Keratinocyte (primary cell): ENCODE results near the gene PLAU. TPM values are rescaled to one million over a fixed set of nuclear protein-coding genes. Genes with fewer than 3 reads are reported as not detected.

Source experiments
- DNase-seq: peaks from one replicate; pipeline ENCODE4 v3.0.0-alpha.2; 2011; ENCODE audit warnings: low read depth, missing footprints, low spot score
- FAIRE-seq: peaks from 2 replicates; lab custom pipeline; 2011; peaks lifted over from hg19 to GRCh38; lab: Jason Lieb, UNC
- H2AFZ ChIP-seq: 2 replicates; pipeline ENCODE4 v1.6.0; 2012; ENCODE audit warnings: low read length, control low read depth, inconsistent platforms; ENCODE audit not compliant: control insufficient read depth
- H3K27ac ChIP-seq: 2 replicates; pipeline ENCODE4 v1.5.1; 2011; ENCODE audit warnings: low read length; ENCODE audit not compliant: control insufficient read depth, insufficient read depth
- H3K27me3 ChIP-seq: 3 replicates; pipeline ENCODE4 v1.6.0; 2011; ENCODE audit warnings: low read length; ENCODE audit not compliant: control insufficient read depth, insufficient read depth; ENCODE audit errors: extremely low read depth
- H3K36me3 ChIP-seq, 2 experiments: 2 replicates in 1 of 2; 3 replicates in 1 of 2; pipeline ENCODE4 v1.5.1; 2011; ENCODE audit warnings: low read length in 2 of 2, mild to moderate bottlenecking in 1 of 2; ENCODE audit not compliant: control insufficient read depth in 2 of 2, insufficient read depth in 2 of 2; ENCODE audit errors: extremely low read depth in 1 of 2
- H3K4me1 ChIP-seq: 3 replicates; pipeline ENCODE4 v1.5.1; 2011; ENCODE audit warnings: low read length; ENCODE audit not compliant: control insufficient read depth, insufficient read depth; ENCODE audit errors: extremely low read depth
- H3K4me2 ChIP-seq: 3 replicates; pipeline ENCODE4 v1.6.0; 2011; ENCODE audit warnings: low read depth, low read length; ENCODE audit not compliant: control insufficient read depth, insufficient read depth; ENCODE audit errors: extremely low read depth
- H3K4me3 ChIP-seq, 3 experiments: fragments of 200-600 bp in 1 of 3; sonication (generic) in 1 of 3; 2 replicates in 2 of 3; 3 replicates in 1 of 3; pipeline ENCODE4 v1.5.1; 2011 to 2016; ENCODE audit warnings: low read length in 3 of 3, mild to moderate bottlenecking in 3 of 3, control low read depth in 2 of 3, inconsistent platforms in 1 of 3, low read depth in 1 of 3, mixed read lengths in 1 of 3, mixed run types in 1 of 3, moderate library complexity in 1 of 3; ENCODE audit not compliant: control insufficient read depth in 2 of 3, insufficient read depth in 2 of 3; ENCODE audit errors: extremely low read depth in 1 of 3
- H3K79me2 ChIP-seq: 2 replicates; pipeline ENCODE4 v1.6.0; 2012; ENCODE audit warnings: low read length; ENCODE audit not compliant: control insufficient read depth, insufficient read depth
- H3K9ac ChIP-seq: 3 replicates; pipeline ENCODE4 v1.6.0; 2011; ENCODE audit warnings: low read length; ENCODE audit not compliant: control insufficient read depth, insufficient read depth; ENCODE audit errors: extremely low read depth
- H3K9me1 ChIP-seq: 3 replicates; pipeline ENCODE4 v1.6.0; 2011; ENCODE audit warnings: low read length; ENCODE audit not compliant: control insufficient read depth, insufficient read depth; ENCODE audit errors: extremely low read depth
- H3K9me3 ChIP-seq: 2 replicates; pipeline ENCODE4 v1.5.1; 2012; ENCODE audit warnings: low read depth, low read length; ENCODE audit not compliant: control insufficient read depth
- H4K20me1 ChIP-seq: 3 replicates; pipeline ENCODE4 v1.6.0; 2011; ENCODE audit warnings: low read length; ENCODE audit not compliant: control insufficient read depth, insufficient read depth; ENCODE audit errors: extremely low read depth
- EZH2 ChIP-seq: IDR thresholded peaks from one replicate; pipeline ENCODE4 v1.6.1; 2012; ENCODE audit warnings: inconsistent platforms, mild to moderate bottlenecking, low read length, moderate library complexity
- dilution Hi-C: fragments of 300-500 bp; cut with MboI; formaldehyde crosslinking; loops from one replicate; pipeline ENCODE4 v1.7.0; 2020; ENCODE audit warnings: low sequenced_read_pairs; ENCODE audit not compliant: extremely low pct_ligation_motif_present
- polyA minus RNA-seq, 3 experiments: library from RNA; depleted of rRNA, polyadenylated mRNA; stranded (reverse); fragments of >200 nt; gene quantifications; 1 replicate in 1 of 3; 2 replicates in 1 of 3; 3 replicates in 1 of 3; pipeline ENCODE4 v1.2.3, GENCODE V29; 2011
- polyA plus RNA-seq, 5 experiments: library from polyadenylated mRNA; depleted of rRNA in 3 of 5; stranded (reverse) in 3 of 5; stranded (forward) in 1 of 5; unstranded in 1 of 5; fragments of >200 nt; gene quantifications; 1 replicate in 1 of 5; 2 replicates in 3 of 5; 3 replicates in 1 of 5; pipeline versions ENCODE4 v1.2.1 to v1.2.3, GENCODE V29; 2011 to 2012; ENCODE audit warnings: missing spikeins in 2 of 5, low read depth in 1 of 5, low replicate concordance in 1 of 5
- TF ChIP-seq, protein P1 (sequence below), 3 experiments: IDR thresholded peaks in 1 of 3; conservative IDR thresholded peaks in 1 of 3; optimal IDR thresholded peaks in 1 of 3; 2 replicates in 2 of 3; 3 replicates in 1 of 3; pipeline versions ENCODE3 to v1.5.1; 2011; ENCODE audit warnings: low read length in 3 of 3, mild to moderate bottlenecking in 3 of 3, moderate library complexity in 2 of 3, control low read depth in 1 of 3, inconsistent platforms in 1 of 3; ENCODE audit not compliant: insufficient read depth in 2 of 3; ENCODE audit errors: extremely low read depth in 1 of 3

PLAU gene
- 201 to 814 TPM (median 262 TPM) in 3 replicates for polyA plus RNA-seq
- 59.9 TPM for polyA plus RNA-seq (2011; ENCODE audit: low read depth)
- polyA plus RNA-seq (2011; cell fraction: cytosol; rRNA removed) = 297 TPM in 2 replicates
- polyA plus RNA-seq (2011; cell fraction: nucleus; rRNA removed) = 1,104 and 1,132 TPM in 2 replicates
- 156 and 573 TPM in 2 replicates for polyA plus RNA-seq (2012; ENCODE audit: low replicate concordance)
- polyA minus RNA-seq = 168 to 577 TPM (median 210 TPM) in 3 replicates
- polyA minus RNA-seq (2011; cell fraction: cytosol; rRNA and poly(A)+ RNA removed) = 183 TPM
- 350 and 521 TPM in 2 replicates for polyA minus RNA-seq (2011; cell fraction: nucleus; rRNA and poly(A)+ RNA removed)

DNA sequence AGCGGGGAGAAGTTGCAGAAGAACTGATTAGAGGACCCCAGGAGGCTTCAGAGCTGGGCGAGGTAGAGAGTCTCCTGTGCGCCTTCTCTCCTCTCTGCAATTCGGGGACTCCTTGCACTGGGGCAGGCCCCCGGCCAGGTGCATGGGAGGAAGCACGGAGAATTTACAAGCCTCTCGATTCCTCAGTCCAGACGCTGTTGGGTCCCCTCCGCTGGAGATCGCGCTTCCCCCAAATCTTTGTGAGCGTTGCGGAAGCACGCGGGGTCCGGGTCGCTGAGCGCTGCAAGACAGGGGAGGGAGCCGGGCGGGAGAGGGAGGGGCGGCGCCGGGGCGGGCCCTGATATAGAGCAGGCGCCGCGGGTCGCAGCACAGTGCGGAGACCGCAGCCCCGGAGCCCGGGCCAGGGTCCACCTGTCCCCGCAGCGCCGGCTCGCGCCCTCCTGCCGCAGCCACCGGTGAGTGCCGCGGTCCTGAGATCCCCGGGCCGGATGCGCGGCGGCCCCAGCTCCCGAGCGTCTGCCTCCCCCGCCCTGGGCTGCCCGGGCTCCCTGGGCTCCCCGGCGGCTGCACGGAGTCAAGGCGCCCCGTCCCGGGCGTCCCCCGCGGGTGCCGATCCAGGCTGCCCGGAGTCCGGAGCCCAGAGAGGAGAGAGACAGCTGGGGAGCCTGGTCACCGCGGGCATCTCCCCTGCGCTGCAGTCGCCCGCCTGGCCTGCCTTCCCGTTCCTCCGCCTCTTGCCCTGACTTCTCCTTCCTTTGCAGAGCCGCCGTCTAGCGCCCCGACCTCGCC, at the start of gene PLAU:
PLAU (plus strand) TSS at position 369 of the 789 bp plus-strand sequence. CDS start 424 bp downstream, outside the sequence.
- peak within 1 kb of the TSS; percentile 91 for H3K4me2 ChIP-seq
- no peaks in the 10 kb centered on the region for H3K9me3 ChIP-seq
- no peaks in the 10 kb centered on the region for H3K27me3 ChIP-seq
- no peak within 1 kb of the TSS for H2AFZ ChIP-seq
- H3K9me1 ChIP-seq = no peaks in the 10 kb centered on the region
- H3K4me1 ChIP-seq = peaks cover 75% of the 10 kb centered on the region
- H3K79me2 ChIP-seq = peaks cover 56% of the 10 kb centered on the region
- dilution Hi-C loops = no loop called here
- H3K36me3 ChIP-seq = peaks cover 30 to 42% of the 10 kb centered on the region in 2 experiments
- peaks cover 13% of the 10 kb centered on the region for H4K20me1 ChIP-seq
- TF ChIP-seq, protein P1, sequence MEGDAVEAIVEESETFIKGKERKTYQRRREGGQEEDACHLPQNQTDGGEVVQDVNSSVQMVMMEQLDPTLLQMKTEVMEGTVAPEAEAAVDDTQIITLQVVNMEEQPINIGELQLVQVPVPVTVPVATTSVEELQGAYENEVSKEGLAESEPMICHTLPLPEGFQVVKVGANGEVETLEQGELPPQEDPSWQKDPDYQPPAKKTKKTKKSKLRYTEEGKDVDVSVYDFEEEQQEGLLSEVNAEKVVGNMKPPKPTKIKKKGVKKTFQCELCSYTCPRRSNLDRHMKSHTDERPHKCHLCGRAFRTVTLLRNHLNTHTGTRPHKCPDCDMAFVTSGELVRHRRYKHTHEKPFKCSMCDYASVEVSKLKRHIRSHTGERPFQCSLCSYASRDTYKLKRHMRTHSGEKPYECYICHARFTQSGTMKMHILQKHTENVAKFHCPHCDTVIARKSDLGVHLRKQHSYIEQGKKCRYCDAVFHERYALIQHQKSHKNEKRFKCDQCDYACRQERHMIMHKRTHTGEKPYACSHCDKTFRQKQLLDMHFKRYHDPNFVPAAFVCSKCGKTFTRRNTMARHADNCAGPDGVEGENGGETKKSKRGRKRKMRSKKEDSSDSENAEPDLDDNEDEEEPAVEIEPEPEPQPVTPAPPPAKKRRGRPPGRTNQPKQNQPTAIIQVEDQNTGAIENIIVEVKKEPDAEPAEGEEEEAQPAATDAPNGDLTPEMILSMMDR (optimal IDR thresholded peaks at IDR 0.05 in 1 of 3, IDR thresholded peaks at IDR 0.05 in 1 of 3, conservative IDR thresholded peaks at IDR 0.05 in 1 of 3; ENCODE audit: extremely low read depth in 1 of 3, insufficient read depth in 2 of 3, low read length in 3 of 3) = no peak
- TF ChIP-seq EZH2 = no peak
- no peak for DNase-seq
- peak within 1 kb of the TSS; percentile 72 to 89 (median 86) for H3K4me3 ChIP-seq
- peak within 1 kb of the TSS; percentile 99 for H3K27ac ChIP-seq
- H3K9ac ChIP-seq = peak within 1 kb of the TSS; percentile 85
- FAIRE-seq = no peak

DNA sequence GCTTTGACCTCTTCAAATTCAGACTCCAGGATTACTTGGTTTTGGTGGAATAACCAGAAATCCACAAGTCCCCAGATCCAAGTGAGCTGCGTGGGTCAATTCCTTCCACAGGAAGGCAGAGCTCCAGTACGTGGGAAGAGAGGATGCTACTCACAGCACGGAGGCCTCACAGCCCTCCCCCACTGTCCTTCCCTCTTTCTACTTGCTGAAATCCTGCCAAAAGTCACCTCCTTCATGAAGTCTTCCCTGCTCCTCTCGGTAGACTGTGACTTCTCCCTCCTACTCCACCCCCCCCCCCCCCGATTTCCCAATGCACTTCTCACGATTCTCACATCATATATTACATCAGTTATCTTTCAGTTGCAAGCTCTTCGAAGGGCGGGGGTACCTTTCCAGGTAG, 48.9 kb upstream of the PLAU start:
- dilution Hi-C loops = no loop called here
- TF ChIP-seq EZH2 = no peak
- TF ChIP-seq, protein P1 (optimal IDR thresholded peaks at IDR 0.05 in 1 of 3, IDR thresholded peaks at IDR 0.05 in 1 of 3, conservative IDR thresholded peaks at IDR 0.05 in 1 of 3; ENCODE audit: extremely low read depth in 1 of 3, insufficient read depth in 2 of 3, low read length in 3 of 3) = no peak
- Histone ChIP-seq H4K20me1 (no peaks in the 10 kb centered on the region), H2AFZ (no peak overlapping the region), H3K9me1 (no peaks in the 10 kb centered on the region), H3K27ac (no peak overlapping the region), H3K9me3 (no peaks in the 10 kb centered on the region), H3K36me3 (peaks cover 8 to 33% of the 10 kb centered on the region in 2 experiments), H3K27me3 (no peaks in the 10 kb centered on the region), H3K9ac (no peak overlapping the region), H3K4me1 (no peaks in the 10 kb centered on the region), H3K79me2 (peaks cover 5% of the 10 kb centered on the region), H3K4me2 (no peak overlapping the region), H3K4me3 (no peak overlapping the region)
- DNase-seq (no peak), FAIRE-seq (no peak)
